Esophagus squamous epithelium (tissue), 4 donors: Measurements from ENCODE around the gene SFMBT2.

Experiments used
- POLR2A ChIP-seq, 4 donors: fragments of 450-650 bp; IDR thresholded peaks; one replicate each; pipeline ENCODE4 v1.6.1; 2017; ENCODE audit warnings: antibody characterized with exemption in 4 of 4, mild to moderate bottlenecking in 4 of 4, moderate library complexity in 3 of 4
- TF ChIP-seq, protein P1 (sequence below), 6 experiments: fragments of 450-650 bp in 4 of 6; fragments of 200-600 bp in 2 of 6; sonication (generic) in 2 of 6; IDR thresholded peaks; one replicate each; pipeline ENCODE4 v1.5.1; 2016 to 2019; ENCODE audit warnings: antibody characterized with exemption in 6 of 6, mild to moderate bottlenecking in 4 of 6, moderate library complexity in 4 of 6

DNA sequence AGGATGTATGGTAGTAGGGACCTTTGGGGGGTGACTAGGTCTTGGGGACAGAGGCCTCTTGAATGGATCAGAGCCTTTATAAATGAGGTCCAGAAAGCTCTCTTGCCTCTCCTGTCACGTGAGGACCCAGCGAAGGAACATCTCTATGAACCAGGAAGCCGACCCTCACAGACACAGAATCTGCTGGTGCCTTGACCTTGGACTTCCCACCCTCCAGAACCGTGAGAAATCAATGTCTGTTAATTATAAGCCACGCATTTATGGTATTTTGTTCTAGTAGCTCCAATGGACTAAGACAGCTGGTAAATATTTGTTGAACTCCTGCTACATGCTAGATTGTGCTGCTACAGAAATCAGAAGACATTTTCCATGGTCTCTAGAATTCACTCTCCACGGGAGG lies 276.9 kb downstream of the SFMBT2 start:
- TF ChIP-seq, protein P1, sequence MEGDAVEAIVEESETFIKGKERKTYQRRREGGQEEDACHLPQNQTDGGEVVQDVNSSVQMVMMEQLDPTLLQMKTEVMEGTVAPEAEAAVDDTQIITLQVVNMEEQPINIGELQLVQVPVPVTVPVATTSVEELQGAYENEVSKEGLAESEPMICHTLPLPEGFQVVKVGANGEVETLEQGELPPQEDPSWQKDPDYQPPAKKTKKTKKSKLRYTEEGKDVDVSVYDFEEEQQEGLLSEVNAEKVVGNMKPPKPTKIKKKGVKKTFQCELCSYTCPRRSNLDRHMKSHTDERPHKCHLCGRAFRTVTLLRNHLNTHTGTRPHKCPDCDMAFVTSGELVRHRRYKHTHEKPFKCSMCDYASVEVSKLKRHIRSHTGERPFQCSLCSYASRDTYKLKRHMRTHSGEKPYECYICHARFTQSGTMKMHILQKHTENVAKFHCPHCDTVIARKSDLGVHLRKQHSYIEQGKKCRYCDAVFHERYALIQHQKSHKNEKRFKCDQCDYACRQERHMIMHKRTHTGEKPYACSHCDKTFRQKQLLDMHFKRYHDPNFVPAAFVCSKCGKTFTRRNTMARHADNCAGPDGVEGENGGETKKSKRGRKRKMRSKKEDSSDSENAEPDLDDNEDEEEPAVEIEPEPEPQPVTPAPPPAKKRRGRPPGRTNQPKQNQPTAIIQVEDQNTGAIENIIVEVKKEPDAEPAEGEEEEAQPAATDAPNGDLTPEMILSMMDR (IDR thresholded peaks at IDR 0.05) = no peak
- no peak for TF ChIP-seq POLR2A (IDR thresholded peaks at IDR 0.05)
